HEK293 (cell line): Measurements from ENCODE around the gene RPL31.

ENCODE experiments used
- CTCF ChIP-seq: fragments of 450-650 bp; formaldehyde crosslinking; IDR thresholded peaks from 2 replicates; pipeline ENCODE4 v1.5.1; 2016; ENCODE audit warnings: missing biosample characterization, missing genetic modification characterization
- ZFHX2 ChIP-seq: fragments of 450-650 bp; formaldehyde crosslinking; conservative IDR thresholded peaks from 2 replicates; pipeline ENCODE4 v1.5.1; 2016; ENCODE audit warnings: missing biosample characterization, missing genetic modification characterization
- ZNF341 ChIP-seq: fragments of 450-650 bp; formaldehyde crosslinking; IDR thresholded peaks from 2 replicates; pipeline ENCODE4; 2016; ENCODE audit warnings: low read depth, missing biosample characterization, missing genetic modification characterization
- ZNF544 ChIP-seq: fragments of 450-650 bp; formaldehyde crosslinking; IDR thresholded peaks from 2 replicates; pipeline ENCODE4 v1.5.0; 2017; ENCODE audit warnings: missing biosample characterization, missing genetic modification characterization
- ZXDB ChIP-seq: fragments of 450-650 bp; formaldehyde crosslinking; IDR thresholded peaks from 2 replicates; pipeline ENCODE4 v1.5.1; 2016; ENCODE audit warnings: missing biosample characterization, missing genetic modification characterization

- TF ChIP-seq CTCF (tag by site-specific recombination) (no peak), ZNF341 (tag by site-specific recombination) (no peak), ZNF544 (tag by site-specific recombination) (no peak), ZFHX2 (tag by site-specific recombination) (no peak), ZXDB (tag by site-specific recombination) (no peak)
Measured at GRCh38 chr2:100963026-100963375, 39.1 kb upstream of the RPL31 start.
